Mesendoderm (in vitro differentiated cells): ENCODE results near the gene ADAMTSL1.

Experiments used
- DNase-seq: peaks from one replicate; pipeline ENCODE4 v3.0.0; 2013
- H2AK5ac ChIP-seq: 2 replicates; pipeline ENCODE4 v1.6.1; 2013; ENCODE audit warnings: low read length, inconsistent platforms
- H2BK120ac ChIP-seq: 2 replicates; pipeline ENCODE4 v1.6.1; 2013; ENCODE audit warnings: low read depth, mild to moderate bottlenecking, low read length, moderate library complexity, mixed read lengths
- H2BK15ac ChIP-seq: replicated peaks from 2 replicates; pipeline ENCODE4 v1.6.1; 2013; ENCODE audit warnings: low read depth, mild to moderate bottlenecking, moderate library complexity
- H2BK5ac ChIP-seq: 2 replicates; pipeline ENCODE4 v1.6.1; 2013; ENCODE audit warnings: low read length, inconsistent platforms
- H3K18ac ChIP-seq: 2 replicates; pipeline ENCODE4 v1.6.1; 2013; ENCODE audit warnings: mild to moderate bottlenecking, low read length, mixed read lengths
- H3K23ac ChIP-seq: one replicate; pipeline ENCODE4 v1.6.1; 2013; ENCODE audit warnings: low read length
- H3K27ac ChIP-seq: 2 replicates; pipeline ENCODE4 v1.5.1; 2013; ENCODE audit warnings: low read depth, mild to moderate bottlenecking, inconsistent platforms, low read length, moderate library complexity
- H3K27me3 ChIP-seq: 2 replicates; pipeline ENCODE4 v1.6.1; 2013; ENCODE audit warnings: low read length, control low read depth, mild to moderate bottlenecking, inconsistent platforms; ENCODE audit not compliant: insufficient read depth, poor library complexity
- H3K36me3 ChIP-seq: 2 replicates; pipeline ENCODE4 v1.6.1; 2013; ENCODE audit warnings: low read length, inconsistent platforms; ENCODE audit not compliant: control insufficient read depth, insufficient read depth
- H3K4ac ChIP-seq: one replicate; pipeline ENCODE4 v1.6.1; 2013; ENCODE audit warnings: low read depth, mild to moderate bottlenecking, low read length, moderate library complexity
- H3K4me1 ChIP-seq: 2 replicates; pipeline ENCODE4 v1.6.1; 2013; ENCODE audit warnings: low read depth, low read length, inconsistent platforms; ENCODE audit not compliant: control insufficient read depth
- H3K4me2 ChIP-seq: 2 replicates; pipeline ENCODE4 v1.6.1; 2013; ENCODE audit warnings: low read length
- H3K4me3 ChIP-seq: 2 replicates; pipeline ENCODE4 v1.5.1; 2013; ENCODE audit warnings: mild to moderate bottlenecking, low read length
- H3K56ac ChIP-seq: one replicate; pipeline ENCODE4 v1.6.1; 2013; ENCODE audit warnings: low read length
- H3K79me1 ChIP-seq: 2 replicates; pipeline ENCODE4 v1.6.1; 2013; ENCODE audit warnings: low read length, inconsistent platforms
- H3K79me2 ChIP-seq: 2 replicates; pipeline ENCODE4 v1.6.1; 2013; ENCODE audit warnings: mild to moderate bottlenecking, low read length; ENCODE audit not compliant: control insufficient read depth, insufficient read depth
- H3K9ac ChIP-seq: 2 replicates; pipeline ENCODE4 v1.6.1; 2013; ENCODE audit warnings: low read length, inconsistent platforms
- H4K5ac ChIP-seq: one replicate; pipeline ENCODE4 v1.6.1; 2013; ENCODE audit warnings: low read length
- H4K8ac ChIP-seq: one replicate; pipeline ENCODE4 v1.6.1; 2013; ENCODE audit warnings: low read depth, mild to moderate bottlenecking, control low read depth, low read length, moderate library complexity
- WGBS: extraction: QIAGEN DNeasy Blood & Tissue Kit; methylation state at CpG from one replicate; pipeline ENCODE4 v1.1.7; 2013; ENCODE audit warnings: low lambda C conversion rate, missing lambda C conversion rate; ENCODE audit not compliant: insufficient coverage; ENCODE audit errors: extremely low coverage; 5-methylcytosine and 5-hydroxymethylcytosine counted together

The ADAMTSL1 gene

DNA sequence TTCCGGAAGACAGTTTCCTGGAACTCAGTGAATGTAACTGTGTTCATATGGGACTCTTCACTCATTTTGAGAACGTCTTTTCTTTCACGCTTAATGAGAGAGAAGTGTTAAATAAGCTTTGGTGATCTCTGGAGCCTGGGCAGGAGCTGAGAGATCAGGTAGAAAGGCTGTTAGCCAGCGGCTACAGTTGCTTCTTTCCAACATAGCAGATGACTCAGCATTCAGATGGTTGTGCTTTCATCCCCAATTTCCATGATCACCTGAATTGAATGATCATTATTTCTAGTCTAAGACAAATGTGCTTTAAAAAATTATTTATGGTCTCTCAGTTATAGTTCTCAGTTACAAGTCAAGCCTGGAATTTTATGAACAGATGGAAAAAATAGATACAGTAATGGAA, 234.5 kb downstream of the ADAMTSL1 start:
- no CpG with 5 or more reads among the region's 4 CpGs for WGBS

DNA sequence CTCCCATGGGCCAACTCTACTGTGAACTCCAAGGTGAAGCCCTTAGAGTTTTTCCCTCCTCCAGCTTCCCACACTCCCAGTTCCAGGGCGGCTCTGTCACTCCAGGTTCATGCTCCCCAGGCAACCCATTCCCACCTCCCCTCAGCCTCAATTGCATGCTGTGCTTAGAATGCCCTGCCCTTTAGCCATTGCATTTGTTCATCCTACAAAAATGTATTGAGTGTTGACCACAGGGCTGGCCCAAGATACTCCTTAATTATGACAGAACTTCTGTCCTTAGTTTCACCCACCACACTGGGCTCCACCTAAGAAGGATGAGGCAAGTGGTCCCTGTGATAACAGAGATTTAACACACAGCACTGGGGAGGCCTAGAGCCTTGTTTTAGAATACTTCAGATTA, 236.1 kb downstream of the ADAMTSL1 start:
- peak; percentile 27 for DNase-seq
- Histone ChIP-seq H3K23ac (no peak overlapping the region), H2BK15ac (no peak overlapping the region), H4K8ac (no peak overlapping the region), H3K56ac (no peak overlapping the region), H3K79me1 (no peaks in the 10 kb centered on the region), H3K18ac (no peak overlapping the region), H2BK120ac (no peak overlapping the region), H3K4me2 (no peak overlapping the region), H3K4me3 (no peak overlapping the region), H3K27me3 (no peaks in the 10 kb centered on the region), H3K36me3 (no peaks in the 10 kb centered on the region), H3K79me2 (no peaks in the 10 kb centered on the region), H2AK5ac (no peak overlapping the region), H3K27ac (no peak overlapping the region), H3K4me1 (no peaks in the 10 kb centered on the region), H4K5ac (no peak overlapping the region), H3K4ac (no peak overlapping the region), H3K9ac (no peak overlapping the region), H2BK5ac (no peak overlapping the region)
- WGBS: no CpG with 5 or more reads among the region's 1 CpG

More for the DNA sequence above, 234.5 kb downstream of the ADAMTSL1 start:
- no peaks in the 10 kb centered on the region for H3K36me3 ChIP-seq
- no peak overlapping the region for H3K9ac ChIP-seq
- no peaks in the 10 kb centered on the region for H3K79me2 ChIP-seq
- H4K8ac ChIP-seq: no peak overlapping the region
- no peak overlapping the region for H3K18ac ChIP-seq
- H3K4me2 ChIP-seq: no peak overlapping the region
- H2AK5ac ChIP-seq: no peak overlapping the region
- H3K27ac ChIP-seq: no peak overlapping the region
- no peak overlapping the region for H3K4me3 ChIP-seq
- DNase-seq: peak; percentile 17
- no peak overlapping the region for H4K5ac ChIP-seq
- H3K4ac ChIP-seq: no peak overlapping the region
- no peaks in the 10 kb centered on the region for H3K27me3 ChIP-seq
- no peaks in the 10 kb centered on the region for H3K79me1 ChIP-seq
- no peaks in the 10 kb centered on the region for H3K4me1 ChIP-seq
- H2BK120ac ChIP-seq: no peak overlapping the region
- H3K23ac ChIP-seq: no peak overlapping the region
- no peak overlapping the region for H2BK15ac ChIP-seq
- no peak overlapping the region for H3K56ac ChIP-seq
- H2BK5ac ChIP-seq: no peak overlapping the region

DNA sequence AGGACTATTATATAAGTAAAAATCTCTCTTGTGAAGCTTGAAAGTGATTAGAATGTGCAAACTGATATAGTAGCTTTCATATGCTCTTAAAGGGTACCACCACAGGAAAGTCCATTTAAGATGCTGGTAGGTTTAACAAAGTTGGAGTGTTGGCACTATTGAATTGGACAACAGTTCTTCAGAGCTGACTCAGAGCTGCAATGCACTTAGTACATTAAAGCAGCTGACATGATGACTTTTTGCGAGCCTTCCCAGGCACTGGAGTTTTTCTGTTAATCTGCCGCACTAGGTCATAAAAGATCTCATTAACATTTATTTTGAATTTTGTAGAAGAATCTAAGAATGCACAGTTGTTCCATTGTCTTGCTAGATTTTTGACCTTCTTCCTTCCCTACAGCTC, 243.8 kb downstream of the ADAMTSL1 start:
- Histone ChIP-seq H4K5ac (no peak overlapping the region), H3K4me3 (no peak overlapping the region), H3K4me1 (no peaks in the 10 kb centered on the region), H3K18ac (no peak overlapping the region), H2BK5ac (no peak overlapping the region), H3K4ac (no peak overlapping the region), H2BK15ac (no peak overlapping the region), H3K23ac (no peak overlapping the region), H3K9ac (no peak overlapping the region), H3K27me3 (no peaks in the 10 kb centered on the region), H3K79me1 (no peaks in the 10 kb centered on the region), H3K79me2 (no peaks in the 10 kb centered on the region), H3K27ac (no peak overlapping the region), H3K56ac (no peak overlapping the region), H2AK5ac (no peak overlapping the region), H3K4me2 (no peak overlapping the region), H4K8ac (no peak overlapping the region), H3K36me3 (no peaks in the 10 kb centered on the region), H2BK120ac (no peak overlapping the region)
- WGBS: no CpG with 5 or more reads among the region's 2 CpGs
- DNase-seq: no peak

DNA sequence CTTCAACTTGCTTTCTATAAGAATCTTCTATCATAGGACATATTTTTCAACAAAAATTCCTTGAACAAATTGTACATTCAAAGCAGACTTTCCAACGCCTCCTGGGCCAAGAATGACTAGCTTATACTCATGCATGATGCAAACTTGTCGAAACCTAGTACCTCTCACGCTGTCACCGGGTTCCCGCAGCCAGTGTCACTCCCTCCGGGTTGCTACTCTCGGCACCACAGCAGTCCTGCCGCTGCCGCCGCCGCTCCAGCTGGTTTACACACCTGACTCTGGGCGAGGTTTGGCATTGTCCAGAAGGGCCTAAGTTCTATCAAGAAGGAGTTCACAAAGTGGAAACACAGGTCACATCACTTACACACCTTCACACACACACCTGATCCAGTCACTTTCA, 244.4 kb downstream of the ADAMTSL1 start:
- Histone ChIP-seq H4K8ac (no peak overlapping the region), H3K79me2 (no peaks in the 10 kb centered on the region), H2BK15ac (no peak overlapping the region), H3K9ac (no peak overlapping the region), H3K4me1 (no peaks in the 10 kb centered on the region), H3K4ac (no peak overlapping the region), H4K5ac (no peak overlapping the region), H3K18ac (no peak overlapping the region), H3K36me3 (no peaks in the 10 kb centered on the region), H3K4me3 (no peak overlapping the region), H3K56ac (no peak overlapping the region), H2BK5ac (no peak overlapping the region), H2AK5ac (no peak overlapping the region), H3K23ac (no peak overlapping the region), H3K4me2 (no peak overlapping the region), H3K27me3 (no peaks in the 10 kb centered on the region), H3K27ac (no peak overlapping the region), H3K79me1 (no peaks in the 10 kb centered on the region), H2BK120ac (no peak overlapping the region)
- no peak for DNase-seq
- no CpG with 5 or more reads among the region's 12 CpGs for WGBS

DNA sequence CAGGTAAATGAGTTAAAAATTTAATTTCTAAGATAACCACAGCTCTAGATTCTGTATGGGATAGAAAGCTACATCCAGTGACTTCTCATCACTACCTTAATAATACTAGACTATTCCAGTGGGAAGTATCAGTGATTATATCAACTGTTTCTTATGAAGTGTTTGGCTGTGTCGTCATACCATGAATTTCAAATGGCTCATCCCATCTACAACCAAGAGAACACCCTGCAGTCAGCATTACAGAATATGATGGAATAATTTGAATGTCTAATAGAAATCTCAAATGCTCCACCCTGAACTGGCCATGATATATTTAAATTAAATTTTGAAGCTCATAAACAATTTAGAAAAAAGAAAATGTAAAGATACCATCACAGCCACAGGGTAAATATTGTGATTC, 245.0 kb downstream of the ADAMTSL1 start:
- H2BK120ac ChIP-seq: no peak overlapping the region
- H3K79me2 ChIP-seq: no peaks in the 10 kb centered on the region
- no peaks in the 10 kb centered on the region for H3K36me3 ChIP-seq
- H3K79me1 ChIP-seq: no peaks in the 10 kb centered on the region
- H3K4me2 ChIP-seq: no peak overlapping the region
- H3K9ac ChIP-seq: no peak overlapping the region
- no peak overlapping the region for H2BK5ac ChIP-seq
- no peaks in the 10 kb centered on the region for H3K4me1 ChIP-seq
- no peak overlapping the region for H3K18ac ChIP-seq
- no peak overlapping the region for H4K8ac ChIP-seq
- no peak overlapping the region for H4K5ac ChIP-seq
- H3K27ac ChIP-seq: no peak overlapping the region
- H3K56ac ChIP-seq: no peak overlapping the region
- H3K4me3 ChIP-seq: no peak overlapping the region
- no CpG with 5 or more reads among the region's 1 CpG for WGBS
- DNase-seq: no peak
- no peak overlapping the region for H2AK5ac ChIP-seq
- no peaks in the 10 kb centered on the region for H3K27me3 ChIP-seq
- no peak overlapping the region for H2BK15ac ChIP-seq
- H3K4ac ChIP-seq: no peak overlapping the region
- no peak overlapping the region for H3K23ac ChIP-seq

DNA sequence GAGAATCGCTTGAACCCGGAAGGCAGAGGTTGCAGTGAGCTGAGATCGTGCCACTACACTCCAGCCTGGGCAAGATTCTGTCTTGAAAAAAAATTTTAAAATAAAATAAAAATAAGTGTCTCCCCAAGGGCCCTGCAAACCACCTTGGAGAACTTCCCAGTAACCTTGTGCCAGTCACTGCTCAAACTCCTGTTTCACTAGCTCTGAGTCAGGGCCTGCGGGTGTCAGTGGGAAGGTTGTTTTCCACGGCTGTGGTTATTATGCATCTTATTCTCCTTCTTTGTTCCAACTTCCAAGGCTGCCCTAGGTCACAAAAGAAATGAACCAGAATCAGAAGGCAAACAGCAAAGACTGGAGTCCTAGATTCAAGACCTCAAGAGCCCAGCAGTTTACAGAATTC, 246.7 kb downstream of the ADAMTSL1 start:
- Histone ChIP-seq H3K9ac (no peak overlapping the region), H3K4me2 (no peak overlapping the region), H2BK15ac (no peak overlapping the region), H3K79me2 (no peaks in the 10 kb centered on the region), H4K5ac (no peak overlapping the region), H3K79me1 (no peaks in the 10 kb centered on the region), H3K18ac (no peak overlapping the region), H3K27me3 (no peaks in the 10 kb centered on the region), H4K8ac (no peak overlapping the region), H3K27ac (no peak overlapping the region), H3K4ac (no peak overlapping the region), H2BK5ac (no peak overlapping the region), H3K23ac (no peak overlapping the region), H2BK120ac (no peak overlapping the region), H3K4me1 (no peaks in the 10 kb centered on the region), H3K56ac (no peak overlapping the region), H2AK5ac (no peak overlapping the region), H3K36me3 (no peaks in the 10 kb centered on the region), H3K4me3 (no peak overlapping the region)
- WGBS: no CpG with 5 or more reads among the region's 5 CpGs
- no peak for DNase-seq
